ENCODE data around the gene UTP18.
"Not testable (repeated sequence)": the region's sequence is repeated elsewhere in the genome, so short reads cannot be mapped to it uniquely, and the experiment has no call there.

Gene UTP18

DNA sequence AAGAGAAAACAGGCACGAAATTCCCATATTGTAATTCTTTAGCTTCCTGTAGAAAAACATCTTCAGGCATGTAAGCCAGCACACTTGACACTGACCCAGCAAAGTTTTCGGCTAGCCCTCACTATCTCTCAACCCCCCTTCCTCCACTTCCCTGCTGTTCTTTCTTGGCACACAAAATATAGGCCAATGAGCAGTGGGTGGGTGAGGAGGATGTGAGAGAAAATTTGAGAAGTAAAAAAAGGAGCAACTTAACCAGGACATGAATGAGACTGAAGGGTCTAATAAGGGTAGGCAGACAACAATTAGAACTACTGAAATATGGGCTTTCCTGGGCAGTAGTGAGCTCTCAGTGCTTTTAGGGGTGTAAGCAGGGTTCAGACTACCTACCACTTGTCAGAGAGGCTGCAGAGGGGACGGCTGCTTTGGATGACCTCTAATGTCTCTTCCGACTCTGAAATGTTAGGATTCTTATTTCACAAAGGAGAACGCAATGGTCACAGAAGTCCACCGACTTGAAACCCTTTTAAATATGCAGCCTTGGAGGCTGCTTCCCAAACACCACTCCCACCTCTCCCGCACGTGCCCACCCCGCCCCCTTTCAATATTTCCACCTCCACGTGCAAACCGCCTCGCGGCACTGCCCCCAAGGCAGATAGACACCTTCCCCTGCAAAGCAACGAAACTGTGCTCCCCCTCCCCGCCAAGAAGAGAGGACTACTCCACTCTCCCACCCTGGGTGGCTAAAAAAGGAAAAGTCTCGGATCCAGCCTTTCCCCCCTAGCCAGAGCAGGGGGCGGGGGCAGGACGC, 1.4 kb upstream of the UTP18 start:
- peak; percentile 40 for DNase-seq (ENCODE audit: low read depth, low spot score)

DNA sequence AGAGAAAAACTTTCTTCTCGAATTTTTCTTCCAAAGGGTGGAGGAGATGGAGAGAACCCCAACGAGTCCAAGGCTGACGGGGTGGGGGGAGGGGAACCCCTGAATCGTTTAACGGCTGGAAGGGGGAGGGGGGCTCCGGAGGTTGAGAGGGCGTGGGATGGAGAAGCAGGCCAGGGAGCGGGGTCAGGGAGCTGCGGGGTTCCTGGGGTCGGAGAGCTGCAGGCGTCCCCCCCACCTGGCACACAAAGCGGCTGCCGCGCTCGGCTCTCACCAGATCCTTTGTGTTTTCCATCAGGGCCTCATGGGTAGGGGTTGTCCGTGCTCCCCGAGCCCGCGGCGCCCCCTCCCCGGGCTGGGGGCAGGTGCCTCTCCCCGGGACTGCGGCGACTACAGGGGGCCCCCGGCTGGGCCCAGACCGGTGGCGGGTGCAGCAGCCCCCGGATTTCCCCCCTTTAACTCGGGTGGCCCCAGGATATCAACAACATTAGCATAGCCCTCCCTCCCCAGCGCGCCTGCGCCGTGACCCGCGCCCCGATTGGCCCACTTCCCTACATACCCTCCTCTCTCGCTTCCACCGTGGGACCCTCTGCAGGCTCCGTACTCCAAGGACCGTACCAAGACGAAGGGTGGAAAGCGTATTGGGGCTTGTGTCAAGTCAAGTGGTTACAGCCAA, 646 bp upstream of the UTP18 start, which contains the start of gene MBTD1:
TSS of gene MBTD1 (minus strand) at position 486 of the 673 bp plus-strand sequence. CDS start 34,888 bp downstream, outside the sequence.
- peak; percentile 97 for DNase-seq (ENCODE audit: low read depth, low spot score)

DNA sequence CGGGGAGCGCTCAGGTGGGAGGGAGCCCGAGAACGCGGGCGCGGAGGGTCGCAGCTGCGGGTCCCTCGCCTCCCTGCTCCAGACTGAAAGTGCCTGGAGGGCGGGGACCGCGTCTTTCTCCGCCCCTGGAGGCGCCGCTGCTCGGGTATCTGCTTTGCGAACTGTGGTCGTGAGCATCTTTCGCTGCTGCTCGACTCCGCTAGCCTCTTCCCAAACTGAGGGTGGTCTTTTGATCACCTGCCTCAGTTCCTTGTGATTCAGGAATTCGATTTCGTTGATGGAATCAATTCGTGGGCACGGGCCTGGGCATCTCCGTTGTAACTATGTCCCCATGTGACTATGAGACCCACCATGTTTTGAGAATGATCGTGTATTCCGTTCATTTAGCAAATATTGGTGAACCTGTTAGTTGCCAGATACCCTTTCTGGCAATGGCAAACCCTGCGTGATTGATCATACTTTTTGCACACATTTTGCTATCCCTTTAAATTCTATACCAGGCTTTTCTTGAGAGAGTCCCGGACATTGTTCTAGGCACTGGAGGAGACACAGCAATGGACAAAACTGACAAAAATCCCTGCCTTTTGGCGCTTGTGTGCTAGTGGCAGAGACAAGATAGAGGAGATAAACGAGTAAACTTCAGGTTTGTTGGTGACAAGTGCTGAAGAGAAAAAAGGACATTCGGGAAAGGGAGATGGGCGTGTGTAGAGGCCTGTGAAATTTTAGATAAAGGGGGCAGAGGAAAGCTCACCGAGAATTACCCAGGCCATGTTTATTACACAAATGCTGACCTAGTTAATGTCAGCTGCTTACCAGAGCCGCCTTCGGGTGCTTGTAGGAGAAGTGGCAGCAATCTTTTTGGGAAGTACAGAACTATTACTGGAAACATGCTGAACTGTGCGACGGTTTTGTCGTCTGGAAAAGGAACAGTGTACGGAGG, 948 bp downstream of the UTP18 start:
- DNase-seq (ENCODE audit: low read depth, low spot score), result peak; percentile 86

DNA sequence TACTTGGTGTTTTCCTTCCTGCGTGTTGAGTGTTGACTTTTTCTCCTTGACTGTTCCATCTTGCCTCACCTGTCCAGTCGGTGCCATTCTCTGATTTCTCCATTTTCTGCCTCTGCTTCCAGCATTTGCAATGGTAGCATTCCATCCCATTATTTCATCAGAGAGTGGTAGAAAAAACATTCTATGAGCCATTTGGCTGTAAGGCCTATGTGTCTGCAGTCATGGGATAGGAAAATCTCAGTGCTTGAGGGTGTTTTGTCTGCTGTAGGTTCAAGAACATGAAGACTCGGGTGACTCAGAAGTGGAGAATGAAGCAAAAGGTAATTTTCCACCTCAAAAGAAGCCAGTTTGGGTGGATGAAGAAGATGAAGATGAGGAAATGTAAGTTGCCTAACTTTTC, 2.7 kb downstream of the UTP18 start:
- no peak for DNase-seq (ENCODE audit: low read depth, low spot score)

DNA sequence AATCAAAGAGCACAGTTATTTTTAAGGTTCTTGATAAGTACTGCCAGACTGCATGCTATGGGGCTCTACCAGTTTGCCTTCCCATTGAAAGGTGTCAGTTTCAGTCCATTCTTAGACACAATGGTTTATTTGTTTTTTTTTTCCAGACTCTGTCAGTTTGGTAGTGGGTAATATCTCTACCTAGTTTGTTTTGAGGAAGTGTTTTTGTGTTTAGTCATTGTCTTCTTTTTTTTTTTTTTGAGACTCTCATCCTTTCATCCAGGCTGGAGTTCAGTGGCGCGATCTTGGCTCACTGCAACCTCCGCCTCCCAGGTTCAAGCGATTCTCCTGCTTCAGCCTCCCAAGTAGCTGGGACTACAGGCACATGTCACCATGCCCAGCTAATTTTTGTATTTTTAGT, 4.1 kb downstream of the UTP18 start:
- DNase-seq (ENCODE audit: low read depth, low spot score), result not testable (repeated sequence)

DNA sequence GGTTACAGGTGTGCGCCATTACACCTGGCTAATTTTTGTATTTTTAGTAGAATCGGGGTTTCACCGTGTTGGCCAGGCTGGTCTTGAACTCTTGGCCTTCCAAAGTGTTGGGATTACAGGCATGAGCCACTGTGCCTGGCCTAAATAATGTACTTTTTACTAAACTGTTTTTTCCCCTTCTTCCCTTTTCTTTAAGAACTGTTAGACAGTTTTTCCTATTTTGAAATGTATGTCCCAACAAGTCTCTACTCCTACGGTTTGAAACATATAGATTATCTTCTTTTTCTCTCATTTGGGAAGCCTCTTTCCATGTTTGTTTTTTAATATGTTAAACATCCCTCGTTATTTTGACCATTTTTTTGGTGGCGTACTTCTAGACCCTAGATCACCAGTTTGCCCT, 9.6 kb downstream of the UTP18 start:
- no peak for DNase-seq (ENCODE audit: low read depth, low spot score)

DNA sequence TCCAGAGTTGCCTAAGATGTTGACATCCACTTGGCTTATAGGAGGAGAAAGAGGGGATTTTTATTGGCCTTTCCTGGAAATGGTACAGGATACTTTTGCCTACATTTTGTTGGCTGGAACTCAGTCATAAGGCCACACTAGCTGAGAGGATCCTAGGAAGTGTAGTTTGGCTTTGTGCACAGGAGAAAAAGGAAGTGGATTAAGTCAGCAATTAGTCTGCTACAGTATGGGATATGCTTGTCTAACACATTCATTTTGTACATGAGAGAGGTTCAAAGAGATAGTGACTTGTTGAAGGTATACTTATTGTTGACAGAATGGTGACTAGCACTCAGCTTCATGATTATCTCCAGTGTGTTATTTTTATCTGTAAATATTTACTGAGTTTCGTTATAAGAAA, 10.3 kb downstream of the UTP18 start:
- DNase-seq (ENCODE audit: low read depth, low spot score), result no peak

DNA sequence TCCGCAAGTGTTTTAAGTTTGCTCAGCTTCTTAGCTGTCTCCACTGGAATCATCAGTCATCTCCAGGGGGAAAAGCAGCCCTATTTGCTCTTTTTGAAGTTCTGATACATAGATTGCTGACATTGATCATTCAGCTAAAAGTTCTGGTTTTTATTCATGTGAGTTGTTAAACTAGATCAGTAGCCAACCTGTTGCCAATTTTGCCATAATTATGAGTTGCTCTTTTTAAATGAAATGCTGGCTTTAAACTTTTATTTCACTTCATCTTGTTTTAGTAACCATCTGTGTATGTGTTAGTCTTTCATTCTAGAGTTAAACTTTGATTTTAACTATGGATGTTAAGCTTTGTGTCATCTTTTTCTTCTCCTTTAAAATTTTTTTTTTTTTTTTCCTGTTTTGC, 12.5 kb downstream of the UTP18 start:
- DNase-seq (ENCODE audit: low read depth, low spot score), result no peak

DNA sequence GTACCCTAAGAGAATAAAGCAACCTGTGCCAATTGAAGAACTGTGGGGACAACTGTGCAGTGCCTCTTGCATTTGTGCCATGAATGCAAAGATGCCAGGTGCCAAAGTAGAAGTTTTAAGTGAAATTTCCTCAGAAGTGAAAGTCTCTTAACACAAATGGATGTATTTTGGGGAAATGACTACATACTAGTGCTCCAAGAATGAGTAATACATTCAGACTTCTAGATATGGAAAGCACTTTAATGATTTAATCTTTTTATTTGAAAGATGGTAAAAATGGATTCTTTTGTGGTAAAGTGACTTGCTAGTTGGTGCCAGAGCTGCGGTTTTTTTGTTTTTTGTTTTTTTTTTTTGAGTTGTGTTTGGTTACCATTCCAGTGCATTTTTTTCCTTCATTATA, 15.0 kb downstream of the UTP18 start:
- DNase-seq (ENCODE audit: low read depth, low spot score), result no peak

DNA sequence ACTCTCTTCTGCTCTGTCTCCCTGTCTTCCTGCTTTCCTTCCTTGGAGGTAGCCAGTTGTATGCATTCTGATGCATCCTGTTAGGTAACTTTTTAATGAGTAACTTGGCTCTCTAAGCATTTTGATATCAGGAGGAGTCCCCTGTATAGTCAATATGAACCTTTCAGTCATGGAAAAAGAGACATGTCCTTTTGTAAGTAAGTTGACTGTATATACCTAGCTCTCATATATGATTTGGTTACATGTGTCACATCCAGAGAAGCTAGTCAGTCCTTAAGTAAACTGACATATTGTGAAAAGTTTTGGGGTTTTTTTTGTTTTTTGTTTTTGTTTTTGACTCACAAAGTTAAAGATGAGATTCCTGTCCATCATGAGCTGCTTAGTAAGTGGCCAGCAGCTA, 18.8 kb downstream of the UTP18 start:
- DNase-seq (ENCODE audit: low read depth, low spot score), result no peak

DNA sequence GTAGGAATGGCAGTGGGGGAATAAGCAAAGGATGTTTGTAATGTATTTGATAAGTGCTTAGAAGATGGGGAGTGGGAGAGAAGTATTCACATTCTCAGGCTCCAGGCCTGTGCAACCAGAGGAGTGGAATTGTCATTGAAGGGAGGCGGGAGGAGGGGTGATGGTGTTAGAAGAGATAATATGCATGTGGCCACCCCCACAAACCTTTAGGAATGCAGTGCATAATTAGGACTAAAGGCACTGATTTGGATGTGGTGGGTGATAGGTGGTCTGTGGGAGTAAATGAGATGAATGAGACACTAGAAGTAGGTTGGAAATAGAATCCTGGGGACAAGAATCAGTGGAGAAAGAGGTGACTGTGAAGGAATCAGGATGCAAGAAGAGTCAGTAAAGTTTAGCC, 27.1 kb downstream of the UTP18 start:
- DNase-seq (ENCODE audit: low read depth, low spot score), result no peak

DNA sequence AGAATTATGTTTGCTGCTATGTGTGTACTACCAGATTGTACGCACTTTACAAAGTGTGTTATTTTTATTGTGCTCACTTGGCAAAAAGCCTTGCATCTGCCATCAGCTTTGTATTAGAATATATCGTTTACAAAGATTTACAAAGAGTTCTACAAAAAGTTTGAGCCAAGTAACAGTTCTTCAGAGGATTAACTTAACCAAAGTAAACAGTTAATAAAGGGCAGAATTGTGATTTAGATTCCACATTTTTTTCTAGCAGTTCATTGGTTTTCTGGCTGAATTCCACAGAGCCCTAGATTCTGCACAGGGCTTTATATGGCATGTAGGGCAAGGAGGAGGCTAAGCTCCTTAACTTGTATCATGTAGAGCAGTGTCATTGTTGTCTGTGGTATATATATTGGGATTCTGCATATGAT, 29.4 kb downstream of the UTP18 start:
- no peak for DNase-seq (ENCODE audit: low read depth, low spot score)

DNA sequence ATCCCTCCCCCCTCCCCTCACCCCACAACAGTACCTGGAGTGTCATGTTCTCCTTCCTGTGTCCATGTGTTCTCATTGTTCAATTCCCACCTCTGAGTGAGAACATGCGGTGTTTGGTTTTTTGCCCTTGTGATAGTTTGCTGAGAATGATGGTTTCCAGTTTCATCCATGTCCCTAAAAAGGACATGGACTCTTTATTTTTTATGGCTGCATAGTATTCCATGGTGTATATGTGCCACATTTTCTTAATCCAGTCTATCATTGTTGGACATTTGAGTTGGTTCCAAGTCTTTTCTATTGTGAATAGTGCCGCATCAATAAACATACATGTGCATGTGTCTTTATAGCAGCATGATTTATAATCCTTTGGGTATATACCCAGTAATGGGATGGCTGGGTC, 34.0 kb downstream of the UTP18 start:
- not testable (repeated sequence) for DNase-seq (ENCODE audit: low read depth, low spot score)

DNA sequence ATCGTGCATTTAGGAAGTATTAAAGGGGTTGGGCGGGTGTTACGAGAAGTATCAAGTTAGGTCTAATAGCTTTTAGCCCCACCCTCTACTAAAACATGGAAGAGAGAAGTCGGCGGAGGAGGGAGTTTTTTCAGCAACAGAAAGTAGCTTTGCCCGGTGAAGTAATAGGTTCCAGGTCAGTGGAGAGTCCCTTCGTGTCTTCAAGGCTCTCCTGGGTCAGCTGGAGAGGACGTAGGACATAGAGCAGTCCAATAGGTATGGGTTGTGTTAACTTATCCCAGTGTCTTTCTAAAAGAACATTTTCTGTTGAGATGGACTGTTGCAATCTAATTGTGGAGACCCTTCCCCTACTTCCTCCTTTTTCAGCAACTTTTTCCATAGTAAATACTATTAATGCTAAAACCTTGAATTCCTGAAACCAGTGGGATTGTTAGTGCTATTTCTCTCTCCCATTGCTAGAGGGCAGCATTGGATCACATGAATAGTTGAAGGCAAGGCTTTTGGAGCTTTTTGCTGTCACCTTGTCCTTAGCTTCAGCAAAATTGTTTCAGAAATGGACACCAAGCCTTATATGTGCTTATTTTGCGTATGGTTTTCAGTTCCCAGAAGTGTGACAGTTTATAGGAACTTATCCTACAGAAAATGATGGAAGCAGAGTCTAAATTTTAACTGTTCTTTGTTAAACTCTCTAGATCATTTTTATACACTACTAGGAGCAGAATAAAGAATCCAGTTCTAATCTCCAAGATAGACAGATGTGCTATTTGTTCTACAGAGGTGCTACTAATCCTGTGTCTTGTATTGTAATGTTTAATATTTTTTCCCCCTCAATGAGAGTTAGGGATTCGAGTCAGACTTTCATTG, 38.4 kb downstream of the UTP18 start:
- peak; percentile 5 for DNase-seq (ENCODE audit: low read depth, low spot score)

DNA sequence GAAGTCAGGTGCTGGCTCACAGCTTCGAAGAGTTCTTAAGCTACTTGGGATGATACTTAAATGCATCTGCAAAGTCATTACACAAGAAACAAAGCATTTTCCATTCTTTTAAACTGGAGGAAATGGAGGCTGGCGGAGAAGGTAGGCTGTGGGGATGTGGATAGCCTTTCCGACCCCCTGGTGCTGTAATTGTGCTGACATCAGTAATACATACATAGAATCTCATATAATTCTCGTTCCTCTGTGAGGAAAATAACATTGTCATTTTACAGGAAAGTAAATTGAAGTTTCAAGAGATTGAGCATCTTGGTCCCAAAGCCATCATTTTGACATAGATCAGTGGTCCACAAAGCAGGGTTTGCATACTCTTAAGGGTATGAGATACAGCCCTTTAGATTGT, 39.5 kb downstream of the UTP18 start:
- DNase-seq (ENCODE audit: low read depth, low spot score), result no peak

DNA sequence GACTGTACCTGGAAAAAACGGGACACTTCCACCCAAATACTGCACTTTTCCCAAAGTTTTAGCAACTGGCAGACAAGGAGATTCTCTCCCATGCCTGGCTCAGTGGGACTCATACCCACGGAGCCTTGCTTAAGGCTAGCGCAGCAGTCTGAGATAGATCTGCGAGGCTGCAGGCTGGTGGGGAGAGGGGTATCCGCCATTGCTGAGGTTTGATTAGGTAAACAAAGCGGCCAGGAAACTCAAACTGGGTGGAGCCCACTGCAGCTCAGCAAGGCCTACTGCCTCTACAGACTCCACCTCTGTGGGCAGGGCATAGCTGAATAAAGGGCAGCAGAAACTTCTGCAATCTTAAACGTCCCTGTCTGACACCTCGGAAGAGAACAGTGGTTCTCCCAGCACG, 44.8 kb downstream of the UTP18 start:
- DNase-seq (ENCODE audit: low read depth, low spot score), result no peak

DNA sequence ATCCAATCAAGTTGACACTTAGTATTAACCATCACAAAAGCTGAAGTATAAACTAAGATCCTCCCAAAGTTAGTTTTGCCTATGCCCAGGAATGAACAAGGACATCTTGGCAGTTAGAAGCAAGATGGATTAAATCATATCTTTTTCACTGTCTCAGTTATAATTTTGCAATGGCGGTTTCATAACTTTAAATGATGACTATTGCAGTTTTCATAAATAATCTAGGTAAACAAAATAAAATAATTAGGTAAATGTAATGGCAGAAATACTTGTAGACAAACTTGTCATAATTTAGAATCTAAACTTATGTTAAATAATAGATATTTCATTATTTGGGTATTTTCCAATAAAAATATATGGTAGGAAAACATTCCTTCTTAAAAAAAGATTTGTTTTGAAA, 51.7 kb downstream of the UTP18 start:
- not testable (repeated sequence) for DNase-seq (ENCODE audit: low read depth, low spot score)

DNA sequence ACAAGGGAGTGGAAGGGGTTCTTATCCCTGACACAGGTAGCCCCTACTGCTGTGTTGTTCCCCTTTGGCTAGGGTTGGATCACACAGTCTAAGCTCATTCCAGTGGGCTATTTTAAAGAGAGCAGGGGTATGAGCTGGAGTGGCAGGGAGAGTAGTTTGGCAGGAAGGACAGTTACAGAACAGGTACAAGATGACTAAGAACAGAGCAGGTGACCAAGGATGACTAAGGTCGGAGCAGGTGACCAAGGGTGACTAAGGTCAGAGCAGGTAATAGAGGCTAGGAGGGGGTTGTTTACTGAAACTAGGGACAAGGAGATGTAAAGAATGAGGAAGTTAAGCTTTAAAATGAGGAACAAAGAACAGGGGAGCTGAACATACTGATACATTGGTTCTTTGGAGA, 58.8 kb downstream of the UTP18 start:
- DNase-seq (ENCODE audit: low read depth, low spot score), result no peak

DNA sequence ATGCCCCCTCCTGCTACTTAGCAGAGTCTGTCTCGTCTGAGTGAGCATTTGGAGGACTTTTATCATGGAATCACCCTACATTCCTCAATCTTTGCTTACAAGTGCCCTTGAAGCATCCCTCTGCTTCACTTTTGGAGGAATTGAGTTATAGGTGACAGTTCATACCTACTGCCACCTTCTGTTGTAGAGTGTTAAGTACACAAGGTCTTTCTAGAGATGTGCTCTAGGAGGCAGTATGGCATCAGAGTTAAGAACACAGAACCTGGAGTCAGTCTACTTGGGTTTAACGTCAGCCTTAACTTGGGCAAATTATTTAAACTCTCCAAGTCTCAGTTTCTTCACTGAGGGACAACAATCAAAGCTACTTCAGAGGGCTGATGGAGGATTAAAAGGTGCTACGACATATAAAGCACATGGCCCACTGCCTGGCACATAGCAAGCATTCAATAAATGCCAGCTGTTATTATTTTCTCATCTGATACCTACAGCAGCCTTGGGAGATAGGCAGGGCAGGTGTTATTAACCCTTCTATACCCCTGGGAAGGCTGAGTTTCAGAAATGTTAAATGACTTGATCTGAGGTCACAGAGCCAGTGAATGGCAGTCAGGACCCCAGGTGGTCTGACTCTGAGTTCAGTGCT, 62.2 kb downstream of the UTP18 start:
- peak; percentile 14 for DNase-seq (ENCODE audit: low read depth, low spot score)

DNA sequence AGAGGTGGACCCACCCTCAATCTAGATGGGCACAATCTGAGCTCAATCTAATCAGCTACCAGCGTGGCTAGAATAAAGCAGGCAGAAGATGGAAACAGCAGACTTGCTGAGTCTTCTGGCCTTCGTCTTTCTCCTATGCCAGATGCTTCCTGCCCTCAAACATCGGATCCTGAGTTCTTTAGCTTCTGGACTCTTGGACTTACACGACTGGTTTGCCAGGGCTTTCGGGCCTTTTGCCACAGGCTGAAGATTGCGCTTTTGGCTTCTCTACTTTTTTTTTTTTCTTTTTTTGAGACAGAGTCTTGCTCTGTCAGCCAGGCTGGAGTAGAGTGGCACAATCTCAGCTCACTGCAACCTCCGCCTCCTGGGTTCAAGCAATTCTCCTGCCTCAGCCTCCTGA, 65.1 kb downstream of the UTP18 start:
- no peak for DNase-seq (ENCODE audit: low read depth, low spot score)

Measured in ELF-1 (cell line).